Thoracic aorta (tissue), 2 donors: ENCODE results near the gene CARD19. TPM values are rescaled to one million over a fixed set of nuclear protein-coding genes. Genes with fewer than 3 reads are reported as not detected.
"Not testable (repeated sequence)": the region's sequence is repeated elsewhere in the genome, so short reads cannot be mapped to it uniquely, and the experiment has no call there.

ENCODE experiments used
- ATAC-seq: fragments of 150-250 bp; one replicate; pipeline ENCODE4 v1.8.0; 2017; ENCODE audit warnings: low read depth; ENCODE audit not compliant: insufficient number of reproducible peaks, low FRiP score
- DNase-seq: peaks from one replicate; pipeline ENCODE4 v3.0.0-alpha.2; 2020; ENCODE audit warnings: low spot score
- H3K27ac ChIP-seq, 2 donors: fragments of 200-600 bp; sonication (generic); 1 replicate in 1 of 2; 2 replicates in 1 of 2; pipeline ENCODE4 v1.5.1; 2016; ENCODE audit warnings: mild to moderate bottlenecking in 2 of 2, moderate library complexity in 2 of 2
- H3K27me3 ChIP-seq: fragments of 200-600 bp; sonication (generic); replicated peaks from 2 replicates; pipeline ENCODE4 v1.6.0; 2016; ENCODE audit warnings: mild to moderate bottlenecking; ENCODE audit not compliant: insufficient read depth
- H3K36me3 ChIP-seq: fragments of 200-600 bp; sonication (generic); one replicate; pipeline ENCODE4 v1.5.1; 2016
- H3K4me1 ChIP-seq, 2 donors: fragments of 200-600 bp; sonication (generic); 1 replicate in 1 of 2; 2 replicates in 1 of 2; pipeline versions ENCODE4 v1.5.1 to v1.6.0; 2016; ENCODE audit warnings: low read depth in 2 of 2, mild to moderate bottlenecking in 1 of 2; ENCODE audit not compliant: control insufficient read depth in 1 of 2
- H3K4me3 ChIP-seq: fragments of 200-600 bp; sonication (generic); 2 replicates; pipeline ENCODE4 v1.5.1; 2016; ENCODE audit warnings: mild to moderate bottlenecking
- H3K9me3 ChIP-seq: fragments of 200-600 bp; sonication (generic); 2 replicates; pipeline ENCODE4 v1.5.1; 2016
- total RNA-seq, 2 donors: library from RNA; depleted of rRNA; stranded (reverse); fragments of >200 nt; gene quantifications; one replicate each; pipeline versions ENCODE4 v1.1.0 to v1.2.3, GENCODE V29; 2016
- TF ChIP-seq, protein P1 (sequence below): fragments of 200-600 bp; sonication (generic); IDR thresholded peaks from one replicate; pipeline ENCODE4 v1.5.1; 2019; ENCODE audit warnings: antibody characterized with exemption

CARD19 gene
- total RNA-seq, 2 donors from 2014 or later, result 46.3 to 103 TPM

GRCh38 chr9:93116072-93116961 is 20.3 kb downstream of the CARD19 start:
- H3K9me3 ChIP-seq, result no peaks in the 10 kb centered on the region
- DNase-seq, result no peak
- no peaks in the 10 kb centered on the region for H3K27me3 ChIP-seq
- H3K4me1 ChIP-seq, result peaks cover 19 to 31% of the 10 kb centered on the region in 2 donors
- H3K27ac ChIP-seq, result peak overlapping the region in 1 of 2 donors; percentile 44
- TF ChIP-seq, protein P1, sequence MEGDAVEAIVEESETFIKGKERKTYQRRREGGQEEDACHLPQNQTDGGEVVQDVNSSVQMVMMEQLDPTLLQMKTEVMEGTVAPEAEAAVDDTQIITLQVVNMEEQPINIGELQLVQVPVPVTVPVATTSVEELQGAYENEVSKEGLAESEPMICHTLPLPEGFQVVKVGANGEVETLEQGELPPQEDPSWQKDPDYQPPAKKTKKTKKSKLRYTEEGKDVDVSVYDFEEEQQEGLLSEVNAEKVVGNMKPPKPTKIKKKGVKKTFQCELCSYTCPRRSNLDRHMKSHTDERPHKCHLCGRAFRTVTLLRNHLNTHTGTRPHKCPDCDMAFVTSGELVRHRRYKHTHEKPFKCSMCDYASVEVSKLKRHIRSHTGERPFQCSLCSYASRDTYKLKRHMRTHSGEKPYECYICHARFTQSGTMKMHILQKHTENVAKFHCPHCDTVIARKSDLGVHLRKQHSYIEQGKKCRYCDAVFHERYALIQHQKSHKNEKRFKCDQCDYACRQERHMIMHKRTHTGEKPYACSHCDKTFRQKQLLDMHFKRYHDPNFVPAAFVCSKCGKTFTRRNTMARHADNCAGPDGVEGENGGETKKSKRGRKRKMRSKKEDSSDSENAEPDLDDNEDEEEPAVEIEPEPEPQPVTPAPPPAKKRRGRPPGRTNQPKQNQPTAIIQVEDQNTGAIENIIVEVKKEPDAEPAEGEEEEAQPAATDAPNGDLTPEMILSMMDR, result no peak
- peaks cover 30% of the 10 kb centered on the region for H3K36me3 ChIP-seq
- ATAC-seq, result peak; percentile 59
- no peak overlapping the region for H3K4me3 ChIP-seq

- not testable (repeated sequence) for H3K27me3 ChIP-seq, H3K4me3 ChIP-seq, H3K27ac ChIP-seq, H3K9me3 ChIP-seq, ATAC-seq, DNase-seq
- Histone ChIP-seq H3K4me1 (peaks cover 19 to 31% of the 10 kb centered on the region in 2 donors), H3K36me3 (peaks cover 29% of the 10 kb centered on the region)
These were observed 21.5 kb downstream of the CARD19 start for GRCh38 chr9:93117521-93117920.

GRCh38 chr9:93117924-93118862 is 22.2 kb downstream of the CARD19 start:
- Histone ChIP-seq H3K9me3 (no peaks in the 10 kb centered on the region), H3K4me3 (no peak overlapping the region), H3K27ac (peak overlapping the region; percentile 16 to 18), H3K36me3 (peaks cover 30% of the 10 kb centered on the region), H3K4me1 (peaks cover 19 to 31% of the 10 kb centered on the region in 2 donors), H3K27me3 (no peaks in the 10 kb centered on the region)
- DNase-seq (no peak), ATAC-seq (no peak)
- TF ChIP-seq, protein P1, result no peak

DNA sequence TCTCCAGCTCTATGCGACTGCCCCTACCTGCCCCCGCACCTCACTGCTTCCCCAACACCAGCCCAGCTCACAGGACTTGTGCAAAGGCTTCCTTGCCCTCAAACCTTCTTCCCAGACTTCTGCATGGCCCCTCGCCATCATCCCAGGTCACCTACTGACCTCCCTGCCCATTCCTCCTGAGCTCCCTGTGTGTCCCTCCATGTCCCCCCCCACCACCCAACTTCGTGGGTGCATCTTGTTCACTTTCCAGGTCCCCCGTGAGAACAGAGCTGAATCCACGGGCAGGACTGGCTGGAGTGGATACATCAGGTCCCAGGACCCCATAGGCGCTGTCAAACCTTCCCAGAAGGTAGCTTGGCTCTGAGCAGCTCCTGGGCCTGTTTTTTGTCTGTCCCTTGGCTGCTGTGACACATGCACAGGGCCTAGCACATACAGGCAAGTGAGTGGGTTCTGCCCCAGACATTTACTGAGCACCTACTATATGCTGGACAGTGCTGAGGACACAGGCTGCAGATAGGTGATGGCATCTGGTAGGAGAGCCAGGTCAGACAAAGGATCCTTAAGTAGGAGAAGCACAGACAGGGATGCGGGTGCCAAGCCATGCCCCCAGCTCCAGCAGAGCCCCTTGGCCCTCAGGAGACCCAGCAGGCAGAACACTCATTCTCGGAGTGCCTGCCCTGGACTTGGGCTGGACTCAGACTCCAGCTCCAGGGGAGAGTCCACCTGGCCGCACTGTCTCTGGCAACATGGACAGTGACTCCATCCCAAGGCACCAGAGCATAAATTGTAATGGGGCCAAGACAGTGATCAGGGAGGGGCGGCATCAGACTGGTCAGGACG is 23.1 kb downstream of the CARD19 start:
- Histone ChIP-seq H3K4me1 (peaks cover 19 to 31% of the 10 kb centered on the region in 2 donors), H3K9me3 (no peaks in the 10 kb centered on the region), H3K36me3 (peaks cover 30% of the 10 kb centered on the region), H3K27me3 (no peaks in the 10 kb centered on the region), H3K27ac (peak overlapping the region; percentile 18 to 68), H3K4me3 (no peak overlapping the region)
- ATAC-seq (no peak), DNase-seq (no peak)
- TF ChIP-seq, protein P1, result no peak

GRCh38 chr9:93119703-93119952 is 23.6 kb downstream of the CARD19 start:
- TF ChIP-seq, protein P1, result no peak
- no peak for ATAC-seq
- Histone ChIP-seq H3K27ac (peak overlapping the region; percentile 18 to 68), H3K36me3 (peaks cover 35% of the 10 kb centered on the region), H3K9me3 (no peaks in the 10 kb centered on the region), H3K4me1 (peaks cover 19 to 31% of the 10 kb centered on the region in 2 donors), H3K27me3 (no peaks in the 10 kb centered on the region), H3K4me3 (no peak overlapping the region)
- no peak for DNase-seq
